Liver (tissue), 9 donors: ENCODE data around the gene MYADML2. TPM values are rescaled to one million over a fixed set of nuclear protein-coding genes. Genes with fewer than 3 reads are reported as not detected.

ENCODE experiments used
- DNase-seq: peaks from one replicate; pipeline ENCODE4 v3.0.0-alpha.2; 2017; ENCODE audit warnings: low spot score
- H3K27ac ChIP-seq, 2 donors: one replicate each; pipeline ENCODE4 v1.7.0; 2013; ENCODE audit warnings: inconsistent platforms in 2 of 2, low read length in 2 of 2, control low read depth in 1 of 2, low read depth in 1 of 2, mild to moderate bottlenecking in 1 of 2
- H3K27me3 ChIP-seq, 4 donors: one replicate each; pipeline versions ENCODE4 v1.6.1 to v1.7.0; 2013; ENCODE audit warnings: low read length in 3 of 4, inconsistent platforms in 1 of 4, mild to moderate bottlenecking in 1 of 4, moderate library complexity in 1 of 4; ENCODE audit not compliant: control insufficient read depth in 4 of 4, insufficient read depth in 4 of 4
- H3K36me3 ChIP-seq, 4 donors: one replicate each; pipeline versions ENCODE4 v1.6.1 to v1.7.0; 2013; ENCODE audit warnings: low read length in 3 of 4, mild to moderate bottlenecking in 3 of 4, low read depth in 1 of 4, moderate library complexity in 1 of 4; ENCODE audit not compliant: control insufficient read depth in 4 of 4, insufficient read depth in 3 of 4
- H3K4me1 ChIP-seq, 4 donors: one replicate each; pipeline versions ENCODE4 v1.6.1 to v1.7.0; 2013; ENCODE audit warnings: low read length in 3 of 4, mild to moderate bottlenecking in 3 of 4, moderate library complexity in 1 of 4; ENCODE audit not compliant: control insufficient read depth in 4 of 4, insufficient read depth in 4 of 4
- H3K4me3 ChIP-seq, 3 donors: one replicate each; pipeline versions ENCODE4 v1.6.1 to v1.7.0; 2013; ENCODE audit warnings: low read length in 3 of 3, control low read depth in 1 of 3, low read depth in 1 of 3, mild to moderate bottlenecking in 1 of 3
- H3K9ac ChIP-seq, 2 donors: one replicate each; pipeline ENCODE4 v1.7.0; 2013; ENCODE audit warnings: low read length in 2 of 2, mild to moderate bottlenecking in 2 of 2, moderate library complexity in 2 of 2, control low read depth in 1 of 2, low read depth in 1 of 2
- H3K9me3 ChIP-seq, 4 donors: one replicate each; pipeline versions ENCODE4 v1.6.1 to v1.7.0; 2013; ENCODE audit warnings: low read length in 3 of 4; ENCODE audit not compliant: control insufficient read depth in 4 of 4
- FOXA1 ChIP-seq: IDR thresholded peaks from 2 replicates; pipeline ENCODE4 v1.6.1; 2016; ENCODE audit warnings: antibody characterized with exemption
- FOXA2 ChIP-seq: IDR thresholded peaks from 2 replicates; pipeline ENCODE4 v1.6.1; 2016; ENCODE audit warnings: antibody characterized with exemption
- GABPA ChIP-seq, 2 donors: IDR thresholded peaks in 1 of 2; conservative IDR thresholded peaks in 1 of 2; 2 replicates each; pipeline ENCODE4 v1.6.1; 2016; ENCODE audit warnings: antibody characterized with exemption in 2 of 2, mild to moderate bottlenecking in 1 of 2, moderate library complexity in 1 of 2
- HNF4A ChIP-seq, 2 donors: conservative IDR thresholded peaks; 2 replicates each; pipeline ENCODE4 v1.6.1; 2016; ENCODE audit warnings: antibody characterized with exemption in 2 of 2, mild to moderate bottlenecking in 2 of 2
- HNF4G ChIP-seq: IDR thresholded peaks from 2 replicates; pipeline ENCODE4 v1.6.1; 2016; ENCODE audit warnings: antibody characterized with exemption
- NR2F2 ChIP-seq: IDR thresholded peaks from 2 replicates; pipeline ENCODE4 v1.6.1; 2016; ENCODE audit warnings: antibody characterized with exemption
- RAD21 ChIP-seq, 2 donors: IDR thresholded peaks; 2 replicates each; pipeline ENCODE4 v1.6.1; 2016; ENCODE audit warnings: antibody characterized with exemption in 2 of 2, mild to moderate bottlenecking in 2 of 2
- RXRA ChIP-seq, 2 donors: IDR thresholded peaks; 2 replicates each; pipeline ENCODE4 v1.6.1; 2017 to 2018; ENCODE audit warnings: antibody characterized with exemption in 2 of 2, mild to moderate bottlenecking in 1 of 2
- SP1 ChIP-seq: IDR thresholded peaks from 2 replicates; pipeline ENCODE4 v1.6.1; 2018; ENCODE audit warnings: antibody characterized with exemption, mild to moderate bottlenecking
- TAF1 ChIP-seq: conservative IDR thresholded peaks from 2 replicates; pipeline ENCODE4 v1.6.1; 2016; ENCODE audit warnings: antibody characterized with exemption, mild to moderate bottlenecking
- YY1 ChIP-seq: IDR thresholded peaks from 2 replicates; pipeline ENCODE4 v1.6.1; 2016; ENCODE audit warnings: antibody characterized with exemption, mild to moderate bottlenecking
- WGBS: extraction: QIAGEN DNeasy Blood & Tissue Kit; methylation state at CpG from one replicate; pipeline ENCODE4 v1.1.7; 2013; 5-methylcytosine and 5-hydroxymethylcytosine counted together
- polyA plus RNA-seq, 2 donors: library from polyadenylated mRNA; stranded (reverse) in 1 of 2; unstranded in 1 of 2; fragments of 200-250 nt in 1 of 2; fragments of >200 nt in 1 of 2; fragmentation: Nextera tagmentation in 1 of 2; extraction: Ambion mirVana in 1 of 2; gene quantifications; one replicate each; pipeline versions ENCODE4 v1.2.1 to v1.2.3, GENCODE V29; 2013 to 2015
- total RNA-seq, 2 donors: library from RNA; depleted of rRNA; stranded (reverse); fragments of >200 nt; gene quantifications; one replicate each; pipeline ENCODE4 v1.2.3, GENCODE V29; 2014
- TF ChIP-seq, protein P1 (sequence below): IDR thresholded peaks from 2 replicates; pipeline ENCODE4 v1.6.1; 2016; ENCODE audit warnings: antibody characterized with exemption, mild to moderate bottlenecking
- TF ChIP-seq, protein P2 (sequence below): fragments of 150-350 bp; IDR thresholded peaks from 2 replicates; pipeline ENCODE4 v1.5.1; 2017; ENCODE audit warnings: improper control_type of control experiment, low read depth, low read length; ENCODE audit not compliant: missing input control
- TF ChIP-seq, protein P3 (sequence below): IDR thresholded peaks from 2 replicates; pipeline ENCODE4 v1.6.1; 2016; ENCODE audit warnings: antibody characterized with exemption
- TF ChIP-seq, protein P4 (sequence below): IDR thresholded peaks from 2 replicates; pipeline ENCODE4 v1.6.1; 2016; ENCODE audit warnings: antibody characterized with exemption
- donor health status: healthy.
- donor health status: healthy.
- donor health status: healthy.
- donor health status: healthy.
- donor health status: healthy.

Gene MYADML2
- total and polyA plus RNA-seq, 4 donors = not detected

DNA sequence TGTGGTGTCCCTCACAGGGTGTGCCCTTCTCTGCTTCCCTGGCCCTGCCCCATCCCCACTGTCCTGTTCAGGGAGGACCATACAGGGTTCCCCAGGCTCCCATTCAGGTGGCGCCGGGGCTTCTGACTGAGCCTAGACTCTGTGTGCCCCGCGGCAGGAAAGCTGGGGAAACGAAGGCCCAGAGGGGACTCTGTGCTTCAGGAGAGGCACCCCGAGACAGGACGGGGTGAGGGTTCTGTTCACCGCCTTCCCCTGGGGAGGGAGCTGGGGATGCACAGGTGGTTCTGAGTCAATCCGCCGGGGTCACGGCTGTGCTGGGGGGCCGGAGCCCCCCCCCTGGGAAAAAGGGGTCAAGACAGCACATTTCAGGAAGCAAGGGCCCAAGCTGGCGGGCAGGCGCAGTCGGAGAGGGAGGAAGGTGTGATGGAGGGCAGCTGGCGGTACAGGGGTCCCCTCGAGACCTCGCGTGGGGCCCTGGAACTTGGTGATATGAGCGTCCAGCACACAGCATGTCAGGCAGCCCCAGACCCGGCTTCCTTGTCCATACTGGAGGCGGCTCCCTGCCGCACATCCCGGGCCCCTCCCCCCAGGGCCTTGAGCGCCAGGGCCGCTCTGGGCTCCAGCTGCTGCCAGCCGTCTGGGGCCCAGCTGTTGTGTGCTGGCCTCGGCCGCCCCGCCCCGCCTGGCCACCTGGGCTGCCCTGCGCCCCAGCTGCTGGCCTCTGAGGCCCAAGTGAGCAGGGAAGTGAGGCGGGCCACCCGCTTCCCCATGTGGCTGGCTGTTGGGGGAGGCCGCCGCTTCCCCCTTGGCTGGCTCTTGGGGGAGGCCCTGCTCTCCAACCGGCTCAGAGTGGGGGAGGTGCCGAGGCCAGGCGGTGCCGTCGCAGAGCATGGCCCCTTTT is 19.6 kb upstream of the MYADML2 start (continued):
- TF ChIP-seq, protein P1, sequence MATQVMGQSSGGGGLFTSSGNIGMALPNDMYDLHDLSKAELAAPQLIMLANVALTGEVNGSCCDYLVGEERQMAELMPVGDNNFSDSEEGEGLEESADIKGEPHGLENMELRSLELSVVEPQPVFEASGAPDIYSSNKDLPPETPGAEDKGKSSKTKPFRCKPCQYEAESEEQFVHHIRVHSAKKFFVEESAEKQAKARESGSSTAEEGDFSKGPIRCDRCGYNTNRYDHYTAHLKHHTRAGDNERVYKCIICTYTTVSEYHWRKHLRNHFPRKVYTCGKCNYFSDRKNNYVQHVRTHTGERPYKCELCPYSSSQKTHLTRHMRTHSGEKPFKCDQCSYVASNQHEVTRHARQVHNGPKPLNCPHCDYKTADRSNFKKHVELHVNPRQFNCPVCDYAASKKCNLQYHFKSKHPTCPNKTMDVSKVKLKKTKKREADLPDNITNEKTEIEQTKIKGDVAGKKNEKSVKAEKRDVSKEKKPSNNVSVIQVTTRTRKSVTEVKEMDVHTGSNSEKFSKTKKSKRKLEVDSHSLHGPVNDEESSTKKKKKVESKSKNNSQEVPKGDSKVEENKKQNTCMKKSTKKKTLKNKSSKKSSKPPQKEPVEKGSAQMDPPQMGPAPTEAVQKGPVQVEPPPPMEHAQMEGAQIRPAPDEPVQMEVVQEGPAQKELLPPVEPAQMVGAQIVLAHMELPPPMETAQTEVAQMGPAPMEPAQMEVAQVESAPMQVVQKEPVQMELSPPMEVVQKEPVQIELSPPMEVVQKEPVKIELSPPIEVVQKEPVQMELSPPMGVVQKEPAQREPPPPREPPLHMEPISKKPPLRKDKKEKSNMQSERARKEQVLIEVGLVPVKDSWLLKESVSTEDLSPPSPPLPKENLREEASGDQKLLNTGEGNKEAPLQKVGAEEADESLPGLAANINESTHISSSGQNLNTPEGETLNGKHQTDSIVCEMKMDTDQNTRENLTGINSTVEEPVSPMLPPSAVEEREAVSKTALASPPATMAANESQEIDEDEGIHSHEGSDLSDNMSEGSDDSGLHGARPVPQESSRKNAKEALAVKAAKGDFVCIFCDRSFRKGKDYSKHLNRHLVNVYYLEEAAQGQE = no peak
- TF ChIP-seq TAF1 (no peak), RAD21 (IDR thresholded peaks at IDR 0.05) (no peak), FOXA1 (no peak)

DNA sequence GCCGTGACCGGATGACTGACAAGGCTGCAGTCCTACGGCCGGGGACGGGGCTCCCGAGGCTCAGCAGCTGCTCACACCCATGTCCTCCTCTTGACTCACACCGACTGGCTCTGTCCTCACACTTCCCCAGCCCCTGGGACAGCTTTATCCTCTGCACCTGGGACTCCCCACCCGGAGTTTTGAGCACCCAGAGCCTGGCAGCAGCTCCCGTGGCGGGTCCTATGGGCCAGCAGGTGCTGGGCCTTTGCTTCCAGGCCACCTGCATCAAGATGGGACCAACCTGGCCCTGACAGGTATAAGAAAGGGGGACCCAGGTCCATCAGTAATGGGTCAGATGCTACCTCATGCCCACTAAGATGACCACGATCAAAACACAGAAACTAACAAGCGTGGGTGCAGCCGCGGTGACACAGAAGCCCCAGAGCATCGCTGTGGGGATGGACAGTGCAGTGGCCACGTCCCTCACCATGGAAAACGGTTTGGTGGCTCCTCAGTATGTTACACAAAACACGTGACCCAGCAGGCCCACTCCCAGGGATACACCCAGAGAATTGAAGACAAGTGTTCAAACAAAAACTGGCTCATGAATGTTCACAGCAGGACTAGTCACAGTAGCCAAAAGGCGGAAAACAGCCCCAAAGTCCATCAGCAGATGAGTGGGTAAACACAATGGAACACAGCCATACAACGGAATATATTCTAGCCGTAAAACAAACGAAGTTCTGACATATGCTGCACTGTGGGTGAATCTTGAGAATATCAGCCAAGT is 17.2 kb upstream of the MYADML2 start:
- no peak overlapping the region for H3K9ac ChIP-seq
- no peaks in the 10 kb centered on the region for H3K36me3 ChIP-seq
- no peak overlapping the region for H3K4me3 ChIP-seq
- no peaks in the 10 kb centered on the region for H3K9me3 ChIP-seq
- H3K4me1 ChIP-seq = peaks cover 12 to 40% (median 25%) of the 10 kb centered on the region in 4 donors
- H3K27ac ChIP-seq = no peak overlapping the region
- no peaks in the 10 kb centered on the region for H3K27me3 ChIP-seq
- 72% methylated on average over 22 of the region's 22 CpGs for WGBS
- DNase-seq = no peak
- TF ChIP-seq FOXA1 (no peak), YY1 (no peak), SP1 (no peak), GABPA (IDR thresholded peaks at IDR 0.05 in 1 of 2, conservative IDR thresholded peaks at IDR 0.05 in 1 of 2) (no peak), NR2F2 (no peak), RAD21 (IDR thresholded peaks at IDR 0.05) (no peak), FOXA2 (no peak), RXRA (IDR thresholded peaks at IDR 0.05) (no peak), HNF4G (no peak), HNF4A (conservative IDR thresholded peaks at IDR 0.05) (no peak)
- TF ChIP-seq, protein P2, sequence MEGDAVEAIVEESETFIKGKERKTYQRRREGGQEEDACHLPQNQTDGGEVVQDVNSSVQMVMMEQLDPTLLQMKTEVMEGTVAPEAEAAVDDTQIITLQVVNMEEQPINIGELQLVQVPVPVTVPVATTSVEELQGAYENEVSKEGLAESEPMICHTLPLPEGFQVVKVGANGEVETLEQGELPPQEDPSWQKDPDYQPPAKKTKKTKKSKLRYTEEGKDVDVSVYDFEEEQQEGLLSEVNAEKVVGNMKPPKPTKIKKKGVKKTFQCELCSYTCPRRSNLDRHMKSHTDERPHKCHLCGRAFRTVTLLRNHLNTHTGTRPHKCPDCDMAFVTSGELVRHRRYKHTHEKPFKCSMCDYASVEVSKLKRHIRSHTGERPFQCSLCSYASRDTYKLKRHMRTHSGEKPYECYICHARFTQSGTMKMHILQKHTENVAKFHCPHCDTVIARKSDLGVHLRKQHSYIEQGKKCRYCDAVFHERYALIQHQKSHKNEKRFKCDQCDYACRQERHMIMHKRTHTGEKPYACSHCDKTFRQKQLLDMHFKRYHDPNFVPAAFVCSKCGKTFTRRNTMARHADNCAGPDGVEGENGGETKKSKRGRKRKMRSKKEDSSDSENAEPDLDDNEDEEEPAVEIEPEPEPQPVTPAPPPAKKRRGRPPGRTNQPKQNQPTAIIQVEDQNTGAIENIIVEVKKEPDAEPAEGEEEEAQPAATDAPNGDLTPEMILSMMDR = no peak
- TF ChIP-seq, protein P3, sequence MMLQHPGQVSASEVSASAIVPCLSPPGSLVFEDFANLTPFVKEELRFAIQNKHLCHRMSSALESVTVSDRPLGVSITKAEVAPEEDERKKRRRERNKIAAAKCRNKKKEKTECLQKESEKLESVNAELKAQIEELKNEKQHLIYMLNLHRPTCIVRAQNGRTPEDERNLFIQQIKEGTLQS = no peak
- TF ChIP-seq, protein P4, sequence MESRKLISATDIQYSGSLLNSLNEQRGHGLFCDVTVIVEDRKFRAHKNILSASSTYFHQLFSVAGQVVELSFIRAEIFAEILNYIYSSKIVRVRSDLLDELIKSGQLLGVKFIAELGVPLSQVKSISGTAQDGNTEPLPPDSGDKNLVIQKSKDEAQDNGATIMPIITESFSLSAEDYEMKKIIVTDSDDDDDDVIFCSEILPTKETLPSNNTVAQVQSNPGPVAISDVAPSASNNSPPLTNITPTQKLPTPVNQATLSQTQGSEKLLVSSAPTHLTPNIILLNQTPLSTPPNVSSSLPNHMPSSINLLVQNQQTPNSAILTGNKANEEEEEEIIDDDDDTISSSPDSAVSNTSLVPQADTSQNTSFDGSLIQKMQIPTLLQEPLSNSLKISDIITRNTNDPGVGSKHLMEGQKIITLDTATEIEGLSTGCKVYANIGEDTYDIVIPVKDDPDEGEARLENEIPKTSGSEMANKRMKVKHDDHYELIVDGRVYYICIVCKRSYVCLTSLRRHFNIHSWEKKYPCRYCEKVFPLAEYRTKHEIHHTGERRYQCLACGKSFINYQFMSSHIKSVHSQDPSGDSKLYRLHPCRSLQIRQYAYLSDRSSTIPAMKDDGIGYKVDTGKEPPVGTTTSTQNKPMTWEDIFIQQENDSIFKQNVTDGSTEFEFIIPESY = no peak
- TF ChIP-seq, protein P1 = no peak
